Fibroblast of skin of right quadriceps (primary cell): ENCODE measurements around the gene C1orf159.
A peak's percentile ranks its signal among the peaks of the same experiment; 100 is the strongest.
"Not testable (repeated sequence)": the region's sequence is repeated elsewhere in the genome, so short reads cannot be mapped to it uniquely, and the experiment has no call there.

ENCODE experiments used
- DNase-seq: peaks from one replicate; pipeline ENCODE4 v3.0.0-alpha.2; 2013

Gene C1orf159

GRCh38 chr1:1115786-1116700 lies at the start of gene C1orf159:
Gene C1orf159 (minus strand): TSS chr1:1116089. CDS start chr1:1091543, 24,546 bp downstream.
- peak; percentile 98 for DNase-seq

GRCh38 chr1:1165485-1165884 lies 49.6 kb upstream of the C1orf159 start:
- no peak for DNase-seq

- no peak for DNase-seq
Measured at GRCh38 chr1:1164701-1165451, 49.0 kb upstream of the C1orf159 start.

- DNase-seq: no peak
Measured at GRCh38 chr1:1164361-1164700, 48.4 kb upstream of the C1orf159 start.

- no peak for DNase-seq
Measured at GRCh38 chr1:1163538-1164070, 47.7 kb upstream of the C1orf159 start.

- DNase-seq: no peak
Measured at GRCh38 chr1:1162597-1163537, 47.0 kb upstream of the C1orf159 start.

GRCh38 chr1:1161683-1162079 lies 45.8 kb upstream of the C1orf159 start:
- no peak for DNase-seq

- DNase-seq: no peak
Measured at GRCh38 chr1:1161078-1161682, 45.3 kb upstream of the C1orf159 start.

GRCh38 chr1:1160281-1160930 lies 44.5 kb upstream of the C1orf159 start:
- DNase-seq: no peak

GRCh38 chr1:1157914-1158710 lies 42.2 kb upstream of the C1orf159 start:
- DNase-seq: peak; percentile 15

- DNase-seq: peak; percentile 89
Measured at GRCh38 chr1:1157426-1157913, 41.6 kb upstream of the C1orf159 start.

- no peak for DNase-seq
Measured at GRCh38 chr1:1157033-1157365, 41.1 kb upstream of the C1orf159 start.

- no peak for DNase-seq
Measured at GRCh38 chr1:1156140-1157032, 40.5 kb upstream of the C1orf159 start.

- no peak for DNase-seq
Measured at GRCh38 chr1:1155258-1155657, 39.4 kb upstream of the C1orf159 start.

- no peak for DNase-seq
Measured at GRCh38 chr1:1153874-1154273, 38.0 kb upstream of the C1orf159 start.

- DNase-seq: not testable (repeated sequence)
Measured at GRCh38 chr1:1153215-1153614, 37.3 kb upstream of the C1orf159 start.

- DNase-seq: not testable (repeated sequence)
Measured at GRCh38 chr1:1152431-1152830, 36.5 kb upstream of the C1orf159 start.

GRCh38 chr1:1151306-1151705 lies 35.4 kb upstream of the C1orf159 start:
- no peak for DNase-seq

GRCh38 chr1:1150100-1150499 lies 34.2 kb upstream of the C1orf159 start:
- DNase-seq: no peak

- no peak for DNase-seq
Measured at GRCh38 chr1:1149416-1149815, 33.5 kb upstream of the C1orf159 start.
